AG08396 (cell line): ENCODE results near the gene UNC5B.

Source experiments
- DNase-seq: peaks from one replicate; pipeline ENCODE4 v3.0.0; 2012; ENCODE audit warnings: low spot score, mixed read lengths

Gene UNC5B

GRCh38 chr10:71223347-71224058 lies 11.1 kb downstream of the UNC5B start:
- DNase-seq = no peak

- no peak for DNase-seq
These were observed 13.1 kb downstream of the UNC5B start for GRCh38 chr10:71225291-71226058.

GRCh38 chr10:71228875-71229675 lies 16.7 kb downstream of the UNC5B start:
- DNase-seq = no peak

GRCh38 chr10:71229726-71230655 lies 17.6 kb downstream of the UNC5B start:
- DNase-seq = no peak

- DNase-seq = no peak
These were observed 18.3 kb downstream of the UNC5B start for GRCh38 chr10:71230656-71231025.

GRCh38 chr10:71231206-71231605 lies 18.8 kb downstream of the UNC5B start:
- DNase-seq = no peak

GRCh38 chr10:71232089-71232998 lies 20.0 kb downstream of the UNC5B start:
- peak; percentile 41 for DNase-seq

- DNase-seq = no peak
These were observed 21.1 kb downstream of the UNC5B start for GRCh38 chr10:71233482-71233892.

GRCh38 chr10:71234004-71234894 lies 21.9 kb downstream of the UNC5B start:
- no peak for DNase-seq

GRCh38 chr10:71234970-71235685 lies 22.8 kb downstream of the UNC5B start:
- peak; percentile 70 for DNase-seq

GRCh38 chr10:71235808-71236207 lies 23.4 kb downstream of the UNC5B start:
- no peak for DNase-seq

- DNase-seq = no peak
These were observed 23.9 kb downstream of the UNC5B start for GRCh38 chr10:71236286-71236685.

- DNase-seq = no peak
These were observed 24.7 kb downstream of the UNC5B start for GRCh38 chr10:71236822-71237682.

- no peak for DNase-seq
These were observed 25.7 kb downstream of the UNC5B start for GRCh38 chr10:71237843-71238623.

- no peak for DNase-seq
These were observed 26.3 kb downstream of the UNC5B start for GRCh38 chr10:71238626-71239025.

GRCh38 chr10:71239131-71239915 lies 27.0 kb downstream of the UNC5B start:
- no peak for DNase-seq
